GM21528 (cell line): ENCODE results near the gene APOB.

ENCODE experiments used
- ATAC-seq: cut with Tn5 transposase; IDR thresholded peaks from one replicate; pipeline ENCODE4 v1.9.1; 2021; ENCODE audit warnings: mild to moderate bottlenecking, moderate library complexity; ENCODE audit not compliant: unreplicated experiment, low FRiP score

The APOB gene, protein sequence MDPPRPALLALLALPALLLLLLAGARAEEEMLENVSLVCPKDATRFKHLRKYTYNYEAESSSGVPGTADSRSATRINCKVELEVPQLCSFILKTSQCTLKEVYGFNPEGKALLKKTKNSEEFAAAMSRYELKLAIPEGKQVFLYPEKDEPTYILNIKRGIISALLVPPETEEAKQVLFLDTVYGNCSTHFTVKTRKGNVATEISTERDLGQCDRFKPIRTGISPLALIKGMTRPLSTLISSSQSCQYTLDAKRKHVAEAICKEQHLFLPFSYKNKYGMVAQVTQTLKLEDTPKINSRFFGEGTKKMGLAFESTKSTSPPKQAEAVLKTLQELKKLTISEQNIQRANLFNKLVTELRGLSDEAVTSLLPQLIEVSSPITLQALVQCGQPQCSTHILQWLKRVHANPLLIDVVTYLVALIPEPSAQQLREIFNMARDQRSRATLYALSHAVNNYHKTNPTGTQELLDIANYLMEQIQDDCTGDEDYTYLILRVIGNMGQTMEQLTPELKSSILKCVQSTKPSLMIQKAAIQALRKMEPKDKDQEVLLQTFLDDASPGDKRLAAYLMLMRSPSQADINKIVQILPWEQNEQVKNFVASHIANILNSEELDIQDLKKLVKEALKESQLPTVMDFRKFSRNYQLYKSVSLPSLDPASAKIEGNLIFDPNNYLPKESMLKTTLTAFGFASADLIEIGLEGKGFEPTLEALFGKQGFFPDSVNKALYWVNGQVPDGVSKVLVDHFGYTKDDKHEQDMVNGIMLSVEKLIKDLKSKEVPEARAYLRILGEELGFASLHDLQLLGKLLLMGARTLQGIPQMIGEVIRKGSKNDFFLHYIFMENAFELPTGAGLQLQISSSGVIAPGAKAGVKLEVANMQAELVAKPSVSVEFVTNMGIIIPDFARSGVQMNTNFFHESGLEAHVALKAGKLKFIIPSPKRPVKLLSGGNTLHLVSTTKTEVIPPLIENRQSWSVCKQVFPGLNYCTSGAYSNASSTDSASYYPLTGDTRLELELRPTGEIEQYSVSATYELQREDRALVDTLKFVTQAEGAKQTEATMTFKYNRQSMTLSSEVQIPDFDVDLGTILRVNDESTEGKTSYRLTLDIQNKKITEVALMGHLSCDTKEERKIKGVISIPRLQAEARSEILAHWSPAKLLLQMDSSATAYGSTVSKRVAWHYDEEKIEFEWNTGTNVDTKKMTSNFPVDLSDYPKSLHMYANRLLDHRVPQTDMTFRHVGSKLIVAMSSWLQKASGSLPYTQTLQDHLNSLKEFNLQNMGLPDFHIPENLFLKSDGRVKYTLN (N-terminal part only)

GRCh38 chr2:21043744-21044532 lies at the start of gene APOB:
TSS of gene APOB (minus strand) at chr2:21044073. CDS start at chr2:21043945, 128 bp downstream.
- ATAC-seq = no peak

- ATAC-seq = no peak
Measured at GRCh38 chr2:21092308-21092869, 48.5 kb upstream of the APOB start.

- no peak for ATAC-seq
Measured at GRCh38 chr2:21084401-21084800, 40.5 kb upstream of the APOB start.

DNA sequence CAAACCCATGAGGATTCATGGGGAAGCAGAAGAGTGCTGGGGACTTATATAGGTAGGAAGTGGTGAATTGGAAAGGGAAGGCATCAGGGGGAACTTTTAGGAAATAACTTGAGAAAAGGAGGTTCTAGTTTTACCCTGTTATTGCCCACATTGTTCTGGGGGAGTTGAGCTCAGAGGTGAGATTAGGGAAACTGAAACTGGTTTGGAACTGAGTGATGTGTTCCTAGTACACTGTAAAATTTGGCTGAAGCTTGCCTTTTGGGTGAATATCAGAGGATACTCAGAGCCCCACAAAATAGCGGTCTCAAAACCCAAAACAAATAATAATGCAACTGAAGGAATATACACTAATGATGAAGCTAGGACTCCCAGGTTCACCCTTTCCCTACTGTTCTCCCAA lies 39.6 kb upstream of the APOB start:
- no peak for ATAC-seq

DNA sequence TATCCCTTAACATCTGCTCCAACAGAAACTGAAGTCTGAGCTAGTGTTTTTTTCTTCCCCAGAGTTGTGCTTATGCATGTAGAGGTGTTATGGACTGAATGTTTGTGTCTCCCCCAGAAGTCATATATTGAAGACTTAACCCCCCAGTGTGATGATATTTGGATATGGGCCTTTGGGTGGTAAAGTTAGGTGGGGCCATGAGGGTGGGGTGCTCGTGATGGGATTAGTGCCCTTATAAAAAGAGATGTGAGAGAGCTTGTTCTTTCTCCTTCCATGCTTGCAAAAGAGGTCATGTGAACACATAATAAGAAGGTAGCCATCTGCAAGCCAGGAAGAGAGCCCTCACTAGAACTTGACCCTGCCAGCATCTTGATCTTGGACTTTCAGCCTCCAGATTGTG lies 34.4 kb upstream of the APOB start:
- no peak for ATAC-seq

GRCh38 chr2:21072477-21073242 lies 28.8 kb upstream of the APOB start:
- ATAC-seq = no peak

DNA sequence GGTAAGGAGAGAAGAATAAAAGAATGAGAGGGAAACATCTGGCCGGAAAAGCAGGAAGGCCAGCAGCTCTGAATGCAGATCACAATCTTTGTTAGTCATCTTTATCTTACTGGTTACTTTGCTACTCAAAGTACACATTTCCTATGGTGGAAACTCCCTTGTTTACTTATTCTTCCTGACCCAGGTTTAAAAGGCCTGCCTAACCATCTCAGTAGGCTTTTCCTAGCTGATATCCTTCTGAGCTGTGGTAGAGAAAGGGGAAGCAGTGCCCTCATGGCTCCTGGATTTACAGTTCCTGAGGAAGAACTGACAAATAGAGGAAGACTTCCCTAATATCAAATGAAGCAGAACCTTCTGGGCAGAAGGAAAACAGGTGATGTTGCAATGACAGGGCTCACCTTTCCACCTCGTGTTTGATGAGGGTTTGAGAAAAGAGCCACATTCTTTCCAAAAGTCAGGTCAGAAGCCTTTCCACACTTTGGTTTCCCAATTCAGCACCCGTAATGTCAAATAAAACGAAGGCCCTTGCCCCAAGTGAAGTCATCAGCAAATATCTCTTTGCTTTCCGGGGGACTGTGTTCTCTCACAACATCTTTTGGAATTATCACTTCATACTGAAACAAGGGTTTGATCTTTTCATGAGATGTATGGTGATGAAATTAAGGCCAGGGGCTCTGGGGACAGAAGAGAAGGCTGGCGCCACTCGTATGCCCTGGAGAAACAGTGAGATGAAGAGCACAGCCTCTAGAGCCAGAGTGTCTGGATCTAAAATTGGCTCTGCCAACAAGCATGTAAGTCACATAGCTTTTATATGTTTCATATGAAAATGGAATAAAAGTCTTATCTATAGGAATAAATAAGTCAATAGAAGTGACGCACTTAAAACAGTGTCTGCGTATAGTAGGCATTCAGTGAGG lies 26.7 kb upstream of the APOB start:
- ATAC-seq = no peak

DNA sequence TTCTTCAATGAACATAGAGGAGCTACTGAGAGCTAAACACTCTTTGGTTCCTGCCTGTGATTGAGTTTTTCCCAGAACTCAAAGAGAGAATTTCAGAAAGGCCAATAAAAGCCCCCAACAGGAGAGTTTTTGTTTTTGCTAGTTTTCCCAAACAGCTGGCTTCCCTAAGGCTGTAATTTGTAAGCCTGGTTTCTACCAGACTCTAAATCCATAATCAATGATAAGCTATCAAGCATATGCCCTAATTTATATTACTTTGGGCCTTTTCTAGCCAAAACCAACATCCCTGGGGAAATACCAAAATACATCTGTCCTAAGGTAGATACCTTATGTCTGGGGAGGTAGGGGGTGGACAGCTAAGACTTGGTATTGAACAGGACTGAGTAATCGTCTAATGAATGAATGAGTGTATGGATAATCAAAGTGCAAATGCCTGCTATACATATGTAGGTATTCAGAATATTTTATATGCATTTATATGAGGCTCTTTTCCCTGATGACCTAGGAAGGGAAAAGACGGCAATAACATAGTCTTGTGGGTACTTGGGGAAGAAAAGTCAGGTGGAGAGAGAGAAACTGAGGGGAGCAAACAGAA lies 26.0 kb upstream of the APOB start:
- no peak for ATAC-seq

GRCh38 chr2:21067859-21068537 lies 24.1 kb upstream of the APOB start:
- ATAC-seq = no peak

GRCh38 chr2:21067125-21067524 lies 23.3 kb upstream of the APOB start:
- no peak for ATAC-seq

GRCh38 chr2:21059885-21060610 lies 16.2 kb upstream of the APOB start:
- ATAC-seq = no peak

- no peak for ATAC-seq
Measured at GRCh38 chr2:21057097-21057496, 13.2 kb upstream of the APOB start.

GRCh38 chr2:21055879-21056790 lies 12.3 kb upstream of the APOB start:
- ATAC-seq = no peak

- no peak for ATAC-seq
Measured at GRCh38 chr2:21055451-21055850, 11.6 kb upstream of the APOB start.

GRCh38 chr2:21054011-21054410 lies 10.1 kb upstream of the APOB start:
- no peak for ATAC-seq
